ENCODE measurements around the gene FBXW11. TPM values are rescaled to one million over a fixed set of nuclear protein-coding genes. Genes with fewer than 3 reads are reported as not detected.

Gene FBXW11
- total RNA-seq, 1 experiment from 2014 or later, result 52.2 TPM

DNA sequence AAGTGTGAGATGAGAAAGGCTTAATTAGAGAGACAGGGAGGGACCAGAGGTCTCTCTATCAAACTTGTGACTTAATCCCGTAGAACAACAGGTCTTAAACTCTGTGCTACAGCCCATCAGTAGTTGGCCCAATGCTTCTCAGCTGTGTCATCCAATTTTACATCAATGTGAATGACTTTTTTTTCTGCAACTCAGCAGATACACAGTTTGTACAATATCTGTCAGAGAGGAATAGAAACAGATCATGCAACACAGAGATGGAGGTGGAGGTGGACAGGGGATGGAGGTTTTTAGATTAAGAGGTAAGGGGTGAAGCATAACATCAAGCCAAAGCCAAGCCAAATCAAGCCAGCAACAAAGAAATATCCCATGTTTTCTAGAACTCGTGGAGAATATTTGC is 43.0 kb downstream of the FBXW11 start:
- ATAC-seq (no peak), DNase-seq (ENCODE audit: low spot score) (no peak)
- Mint-ChIP-seq H3K36me3 (no peaks in the 10 kb centered on the region), H3K27me3 (ENCODE audit: low read depth) (no peaks in the 10 kb centered on the region), H3K27ac (peak overlapping the region; percentile 10), H3K4me1 (peaks cover 59% of the 10 kb centered on the region), H3K9me3 (no peaks in the 10 kb centered on the region), H3K4me3 (no peak overlapping the region)
- ChIA-PET CTCF (no interaction called here), POLR2A (no interaction called here)
- TF ChIP-seq, protein P1, sequence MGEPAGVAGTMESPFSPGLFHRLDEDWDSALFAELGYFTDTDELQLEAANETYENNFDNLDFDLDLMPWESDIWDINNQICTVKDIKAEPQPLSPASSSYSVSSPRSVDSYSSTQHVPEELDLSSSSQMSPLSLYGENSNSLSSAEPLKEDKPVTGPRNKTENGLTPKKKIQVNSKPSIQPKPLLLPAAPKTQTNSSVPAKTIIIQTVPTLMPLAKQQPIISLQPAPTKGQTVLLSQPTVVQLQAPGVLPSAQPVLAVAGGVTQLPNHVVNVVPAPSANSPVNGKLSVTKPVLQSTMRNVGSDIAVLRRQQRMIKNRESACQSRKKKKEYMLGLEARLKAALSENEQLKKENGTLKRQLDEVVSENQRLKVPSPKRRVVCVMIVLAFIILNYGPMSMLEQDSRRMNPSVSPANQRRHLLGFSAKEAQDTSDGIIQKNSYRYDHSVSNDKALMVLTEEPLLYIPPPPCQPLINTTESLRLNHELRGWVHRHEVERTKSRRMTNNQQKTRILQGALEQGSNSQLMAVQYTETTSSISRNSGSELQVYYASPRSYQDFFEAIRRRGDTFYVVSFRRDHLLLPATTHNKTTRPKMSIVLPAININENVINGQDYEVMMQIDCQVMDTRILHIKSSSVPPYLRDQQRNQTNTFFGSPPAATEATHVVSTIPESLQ (CRISPR knock-in tag; IDR thresholded peaks at IDR 0.05), result no peak
- TF ChIP-seq, protein P2, sequence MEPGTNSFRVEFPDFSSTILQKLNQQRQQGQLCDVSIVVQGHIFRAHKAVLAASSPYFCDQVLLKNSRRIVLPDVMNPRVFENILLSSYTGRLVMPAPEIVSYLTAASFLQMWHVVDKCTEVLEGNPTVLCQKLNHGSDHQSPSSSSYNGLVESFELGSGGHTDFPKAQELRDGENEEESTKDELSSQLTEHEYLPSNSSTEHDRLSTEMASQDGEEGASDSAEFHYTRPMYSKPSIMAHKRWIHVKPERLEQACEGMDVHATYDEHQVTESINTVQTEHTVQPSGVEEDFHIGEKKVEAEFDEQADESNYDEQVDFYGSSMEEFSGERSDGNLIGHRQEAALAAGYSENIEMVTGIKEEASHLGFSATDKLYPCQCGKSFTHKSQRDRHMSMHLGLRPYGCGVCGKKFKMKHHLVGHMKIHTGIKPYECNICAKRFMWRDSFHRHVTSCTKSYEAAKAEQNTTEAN (CRISPR knock-in tag; IDR thresholded peaks at IDR 0.05), result no peak
- TF ChIP-seq SMAD3 (CRISPR knock-in tag; IDR thresholded peaks at IDR 0.05; ENCODE audit: borderline replicate concordance) (no peak), GABPB1 (CRISPR knock-in tag; IDR thresholded peaks at IDR 0.05) (no peak), ETV6 (CRISPR knock-in tag; IDR thresholded peaks at IDR 0.05) (no peak), NR1H2 (CRISPR knock-in tag; IDR thresholded peaks at IDR 0.05) (no peak), ZNF671 (CRISPR knock-in tag; IDR thresholded peaks at IDR 0.05) (no peak), JUN (CRISPR knock-in tag; IDR thresholded peaks at IDR 0.05) (no peak), SOX15 (CRISPR knock-in tag; IDR thresholded peaks at IDR 0.05) (no peak), ATF1 (CRISPR knock-in tag; IDR thresholded peaks at IDR 0.05) (no peak), NFATC4 (CRISPR knock-in tag; IDR thresholded peaks at IDR 0.05) (no peak), SMAD4 (CRISPR knock-in tag; IDR thresholded peaks at IDR 0.05) (no peak)
- TF ChIP-seq, protein P3, sequence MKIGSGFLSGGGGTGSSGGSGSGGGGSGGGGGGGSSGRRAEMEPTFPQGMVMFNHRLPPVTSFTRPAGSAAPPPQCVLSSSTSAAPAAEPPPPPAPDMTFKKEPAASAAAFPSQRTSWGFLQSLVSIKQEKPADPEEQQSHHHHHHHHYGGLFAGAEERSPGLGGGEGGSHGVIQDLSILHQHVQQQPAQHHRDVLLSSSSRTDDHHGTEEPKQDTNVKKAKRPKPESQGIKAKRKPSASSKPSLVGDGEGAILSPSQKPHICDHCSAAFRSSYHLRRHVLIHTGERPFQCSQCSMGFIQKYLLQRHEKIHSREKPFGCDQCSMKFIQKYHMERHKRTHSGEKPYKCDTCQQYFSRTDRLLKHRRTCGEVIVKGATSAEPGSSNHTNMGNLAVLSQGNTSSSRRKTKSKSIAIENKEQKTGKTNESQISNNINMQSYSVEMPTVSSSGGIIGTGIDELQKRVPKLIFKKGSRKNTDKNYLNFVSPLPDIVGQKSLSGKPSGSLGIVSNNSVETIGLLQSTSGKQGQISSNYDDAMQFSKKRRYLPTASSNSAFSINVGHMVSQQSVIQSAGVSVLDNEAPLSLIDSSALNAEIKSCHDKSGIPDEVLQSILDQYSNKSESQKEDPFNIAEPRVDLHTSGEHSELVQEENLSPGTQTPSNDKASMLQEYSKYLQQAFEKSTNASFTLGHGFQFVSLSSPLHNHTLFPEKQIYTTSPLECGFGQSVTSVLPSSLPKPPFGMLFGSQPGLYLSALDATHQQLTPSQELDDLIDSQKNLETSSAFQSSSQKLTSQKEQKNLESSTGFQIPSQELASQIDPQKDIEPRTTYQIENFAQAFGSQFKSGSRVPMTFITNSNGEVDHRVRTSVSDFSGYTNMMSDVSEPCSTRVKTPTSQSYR (CRISPR knock-in tag; IDR thresholded peaks at IDR 0.05), result no peak
- TF ChIP-seq, protein P4, sequence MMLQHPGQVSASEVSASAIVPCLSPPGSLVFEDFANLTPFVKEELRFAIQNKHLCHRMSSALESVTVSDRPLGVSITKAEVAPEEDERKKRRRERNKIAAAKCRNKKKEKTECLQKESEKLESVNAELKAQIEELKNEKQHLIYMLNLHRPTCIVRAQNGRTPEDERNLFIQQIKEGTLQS (CRISPR knock-in tag; conservative IDR thresholded peaks at IDR 0.05), result no peak
- TF ChIP-seq, protein P5, sequence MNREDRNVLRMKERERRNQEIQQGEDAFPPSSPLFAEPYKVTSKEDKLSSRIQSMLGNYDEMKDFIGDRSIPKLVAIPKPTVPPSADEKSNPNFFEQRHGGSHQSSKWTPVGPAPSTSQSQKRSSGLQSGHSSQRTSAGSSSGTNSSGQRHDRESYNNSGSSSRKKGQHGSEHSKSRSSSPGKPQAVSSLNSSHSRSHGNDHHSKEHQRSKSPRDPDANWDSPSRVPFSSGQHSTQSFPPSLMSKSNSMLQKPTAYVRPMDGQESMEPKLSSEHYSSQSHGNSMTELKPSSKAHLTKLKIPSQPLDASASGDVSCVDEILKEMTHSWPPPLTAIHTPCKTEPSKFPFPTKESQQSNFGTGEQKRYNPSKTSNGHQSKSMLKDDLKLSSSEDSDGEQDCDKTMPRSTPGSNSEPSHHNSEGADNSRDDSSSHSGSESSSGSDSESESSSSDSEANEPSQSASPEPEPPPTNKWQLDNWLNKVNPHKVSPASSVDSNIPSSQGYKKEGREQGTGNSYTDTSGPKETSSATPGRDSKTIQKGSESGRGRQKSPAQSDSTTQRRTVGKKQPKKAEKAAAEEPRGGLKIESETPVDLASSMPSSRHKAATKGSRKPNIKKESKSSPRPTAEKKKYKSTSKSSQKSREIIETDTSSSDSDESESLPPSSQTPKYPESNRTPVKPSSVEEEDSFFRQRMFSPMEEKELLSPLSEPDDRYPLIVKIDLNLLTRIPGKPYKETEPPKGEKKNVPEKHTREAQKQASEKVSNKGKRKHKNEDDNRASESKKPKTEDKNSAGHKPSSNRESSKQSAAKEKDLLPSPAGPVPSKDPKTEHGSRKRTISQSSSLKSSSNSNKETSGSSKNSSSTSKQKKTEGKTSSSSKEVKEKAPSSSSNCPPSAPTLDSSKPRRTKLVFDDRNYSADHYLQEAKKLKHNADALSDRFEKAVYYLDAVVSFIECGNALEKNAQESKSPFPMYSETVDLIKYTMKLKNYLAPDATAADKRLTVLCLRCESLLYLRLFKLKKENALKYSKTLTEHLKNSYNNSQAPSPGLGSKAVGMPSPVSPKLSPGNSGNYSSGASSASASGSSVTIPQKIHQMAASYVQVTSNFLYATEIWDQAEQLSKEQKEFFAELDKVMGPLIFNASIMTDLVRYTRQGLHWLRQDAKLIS (CRISPR knock-in tag; IDR thresholded peaks at IDR 0.05; ENCODE audit: borderline replicate concordance), result no peak
- TF ChIP-seq, protein P6, sequence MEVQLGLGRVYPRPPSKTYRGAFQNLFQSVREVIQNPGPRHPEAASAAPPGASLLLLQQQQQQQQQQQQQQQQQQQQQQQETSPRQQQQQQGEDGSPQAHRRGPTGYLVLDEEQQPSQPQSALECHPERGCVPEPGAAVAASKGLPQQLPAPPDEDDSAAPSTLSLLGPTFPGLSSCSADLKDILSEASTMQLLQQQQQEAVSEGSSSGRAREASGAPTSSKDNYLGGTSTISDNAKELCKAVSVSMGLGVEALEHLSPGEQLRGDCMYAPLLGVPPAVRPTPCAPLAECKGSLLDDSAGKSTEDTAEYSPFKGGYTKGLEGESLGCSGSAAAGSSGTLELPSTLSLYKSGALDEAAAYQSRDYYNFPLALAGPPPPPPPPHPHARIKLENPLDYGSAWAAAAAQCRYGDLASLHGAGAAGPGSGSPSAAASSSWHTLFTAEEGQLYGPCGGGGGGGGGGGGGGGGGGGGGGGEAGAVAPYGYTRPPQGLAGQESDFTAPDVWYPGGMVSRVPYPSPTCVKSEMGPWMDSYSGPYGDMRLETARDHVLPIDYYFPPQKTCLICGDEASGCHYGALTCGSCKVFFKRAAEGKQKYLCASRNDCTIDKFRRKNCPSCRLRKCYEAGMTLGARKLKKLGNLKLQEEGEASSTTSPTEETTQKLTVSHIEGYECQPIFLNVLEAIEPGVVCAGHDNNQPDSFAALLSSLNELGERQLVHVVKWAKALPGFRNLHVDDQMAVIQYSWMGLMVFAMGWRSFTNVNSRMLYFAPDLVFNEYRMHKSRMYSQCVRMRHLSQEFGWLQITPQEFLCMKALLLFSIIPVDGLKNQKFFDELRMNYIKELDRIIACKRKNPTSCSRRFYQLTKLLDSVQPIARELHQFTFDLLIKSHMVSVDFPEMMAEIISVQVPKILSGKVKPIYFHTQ (CRISPR knock-in tag; IDR thresholded peaks at IDR 0.05), result no peak
- TF ChIP-seq, protein P7, sequence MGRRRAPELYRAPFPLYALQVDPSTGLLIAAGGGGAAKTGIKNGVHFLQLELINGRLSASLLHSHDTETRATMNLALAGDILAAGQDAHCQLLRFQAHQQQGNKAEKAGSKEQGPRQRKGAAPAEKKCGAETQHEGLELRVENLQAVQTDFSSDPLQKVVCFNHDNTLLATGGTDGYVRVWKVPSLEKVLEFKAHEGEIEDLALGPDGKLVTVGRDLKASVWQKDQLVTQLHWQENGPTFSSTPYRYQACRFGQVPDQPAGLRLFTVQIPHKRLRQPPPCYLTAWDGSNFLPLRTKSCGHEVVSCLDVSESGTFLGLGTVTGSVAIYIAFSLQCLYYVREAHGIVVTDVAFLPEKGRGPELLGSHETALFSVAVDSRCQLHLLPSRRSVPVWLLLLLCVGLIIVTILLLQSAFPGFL (CRISPR knock-in tag; IDR thresholded peaks at IDR 0.05; ENCODE audit: borderline replicate concordance), result no peak
